H1 (cell line): Measurements from ENCODE around the gene GPRIN1. TPM values are rescaled to one million over a fixed set of nuclear protein-coding genes. Genes with fewer than 3 reads are reported as not detected.

Source experiments
- BRCA1 ChIP-seq: IDR thresholded peaks from 2 replicates; pipeline ENCODE4 v1.6.1; 2012; ENCODE audit warnings: low read depth, low read length, improper control_type of control experiment
- CEBPB ChIP-seq: IDR thresholded peaks from 2 replicates; pipeline ENCODE4 v1.6.1; 2012; ENCODE audit warnings: low read depth, low read length
- CHD7 ChIP-seq: fragments of 300-600 bp; sonication (generic); IDR thresholded peaks from 2 replicates; pipeline ENCODE4 v1.7.1; 2012; ENCODE audit warnings: low read length, moderate library complexity, mild to moderate bottlenecking, inconsistent platforms; ENCODE audit not compliant: insufficient replicate concordance
- EGR1 ChIP-seq: IDR thresholded peaks from 2 replicates; pipeline ENCODE4 v1.6.1; 2011; ENCODE audit warnings: low read depth, low read length, borderline replicate concordance
- EP300 ChIP-seq, 2 experiments: IDR thresholded peaks; 1 replicate in 1 of 2; 2 replicates in 1 of 2; pipeline ENCODE4 v1.6.1; 2011 to 2012; ENCODE audit warnings: low read depth in 2 of 2, low read length in 2 of 2, mild to moderate bottlenecking in 2 of 2, borderline replicate concordance in 1 of 2, inconsistent platforms in 1 of 2, moderate library complexity in 1 of 2
- HDAC6 ChIP-seq: IDR thresholded peaks from one replicate; pipeline ENCODE4 v1.7.1; 2012; ENCODE audit warnings: low read depth, mild to moderate bottlenecking, inconsistent platforms, low read length, moderate library complexity
- MAX ChIP-seq: IDR thresholded peaks from 2 replicates; pipeline ENCODE4 v1.6.1; 2012; ENCODE audit warnings: inconsistent platforms
- POLR2AphosphoS5 ChIP-seq: IDR thresholded peaks from 2 replicates; pipeline ENCODE4 v1.6.1; 2011; ENCODE audit warnings: low read depth, low read length
- POU5F1 ChIP-seq: IDR thresholded peaks from 2 replicates; pipeline ENCODE4 v1.6.1; 2011; ENCODE audit warnings: low read depth, mild to moderate bottlenecking, low read length, moderate library complexity
- SP4 ChIP-seq: IDR thresholded peaks from 2 replicates; pipeline ENCODE4 v1.6.1; 2012; ENCODE audit warnings: low read length, inconsistent platforms
- ZNF274 ChIP-seq: IDR thresholded peaks from 2 replicates; pipeline ENCODE4 v1.7.0; 2012; ENCODE audit warnings: low read length, borderline replicate concordance; ENCODE audit errors: extremely low read depth
- polyA plus RNA-seq, 7 experiments: library from polyadenylated mRNA; depleted of rRNA in 3 of 7; stranded (reverse) in 5 of 7; unstranded in 2 of 7; fragments of >200 nt in 5 of 7; fragments of 200-250 nt in 2 of 7; gene quantifications; 1 replicate in 5 of 7; 2 replicates in 1 of 7; 4 replicates in 1 of 7; pipeline versions ENCODE4 v1.2.1 to v1.2.3, GENCODE V29; 2011 to 2013; ENCODE audit warnings: missing spikeins in 2 of 7, mixed read lengths in 2 of 7
- total RNA-seq: library from RNA; stranded (reverse); fragmentation: NEBNext Ultra II Directional; extraction: Animal tissue kit (Norgen Biotek cat#: 25700); gene quantifications from 2 replicates; pipeline ENCODE4 v1.2.1, GENCODE V29; 2021

GPRIN1 gene
- total and polyA plus RNA-seq, 2 of the 8 experiments (the other 6 are each of a cell fraction or from before 2014, with no cell fraction given) = 3.3 to 12.0 TPM

GRCh38 chr5:176601901-176602482 is 8.0 kb downstream of the GPRIN1 start (continued):
- TF ChIP-seq CHD7 (no peak), EGR1 (no peak), POU5F1 (no peak), HDAC6 (no peak), ZNF274 (no peak), SP4 (no peak), BRCA1 (no peak), EP300 (IDR thresholded peaks at IDR 0.05; ENCODE audit: borderline replicate concordance in 1 of 2, low read depth in 2 of 2, low read length in 2 of 2) (no peak), CEBPB (no peak), POLR2AphosphoS5 (no peak), MAX (no peak)
